Central memory CD8-positive, alpha-beta T cell (primary cell): Measurements from ENCODE around the gene RNF166.
A peak's percentile ranks its signal among the peaks of the same experiment; 100 is the strongest.

ENCODE experiments used
- ATAC-seq: fragments of 150-1000 bp; cut with Tn5 transposase; replicated peaks from 2 replicates; pipeline ENCODE4 v1.10.0; 2022; ENCODE audit warnings: mild to moderate bottlenecking, moderate FRiP score, moderate number of reproducible peaks; ENCODE audit not compliant: poor library complexity, severe bottlenecking; ENCODE audit errors: extremely low read depth
- DNase-seq, 2 donors: peaks; one replicate each; pipeline ENCODE4 v3.0.0; 2021; ENCODE audit warnings: low spot score in 2 of 2
- H3K27ac Mint-ChIP-seq: one replicate; pipeline ENCODE4 v1.8.0; 2022; ENCODE audit warnings: low read depth, mild to moderate bottlenecking, moderate library complexity, mixed read lengths
- H3K27me3 Mint-ChIP-seq: one replicate; pipeline ENCODE4 v1.8.0; 2022; ENCODE audit warnings: mixed read lengths
- H3K36me3 Mint-ChIP-seq: one replicate; pipeline ENCODE4 v1.8.0; 2022; ENCODE audit warnings: mild to moderate bottlenecking, moderate library complexity, mixed read lengths; ENCODE audit not compliant: insufficient read depth
- H3K4me1 Mint-ChIP-seq: one replicate; pipeline ENCODE4 v1.8.0; 2022; ENCODE audit warnings: mixed read lengths
- H3K4me3 Mint-ChIP-seq: one replicate; pipeline ENCODE4 v1.8.0; 2022; ENCODE audit warnings: mild to moderate bottlenecking, moderate library complexity, mixed read lengths
- H3K9me3 Mint-ChIP-seq: one replicate; pipeline ENCODE4 v1.8.0; 2022; ENCODE audit warnings: mixed read lengths

RNF166 gene

GRCh38 chr16:88705076-88705684 is 1.0 kb downstream of the RNF166 start:
- peak overlapping the region; percentile 96 for H3K27ac Mint-ChIP-seq
- no peaks in the 10 kb centered on the region for H3K27me3 Mint-ChIP-seq
- no peaks in the 10 kb centered on the region for H3K9me3 Mint-ChIP-seq
- DNase-seq (no peak), ATAC-seq (no peak)
- peak overlapping the region; percentile 94 for H3K4me3 Mint-ChIP-seq
- peaks cover 31% of the 10 kb centered on the region for H3K36me3 Mint-ChIP-seq
- H3K4me1 Mint-ChIP-seq = peaks cover 36% of the 10 kb centered on the region

GRCh38 chr16:88703486-88704309 is 2.5 kb downstream of the RNF166 start:
- peaks cover 35% of the 10 kb centered on the region for H3K36me3 Mint-ChIP-seq
- H3K4me1 Mint-ChIP-seq = peaks cover 42% of the 10 kb centered on the region
- peak overlapping the region; percentile 94 for H3K4me3 Mint-ChIP-seq
- ATAC-seq (peak; percentile 11), DNase-seq (peak; percentile 47 to 57)
- H3K27ac Mint-ChIP-seq = peak overlapping the region; percentile 96
- H3K27me3 Mint-ChIP-seq = no peaks in the 10 kb centered on the region
- no peaks in the 10 kb centered on the region for H3K9me3 Mint-ChIP-seq

- Mint-ChIP-seq H3K36me3 (peaks cover 42% of the 10 kb centered on the region), H3K4me3 (peak overlapping the region; percentile 94), H3K9me3 (no peaks in the 10 kb centered on the region), H3K27me3 (no peaks in the 10 kb centered on the region), H3K4me1 (peaks cover 41% of the 10 kb centered on the region), H3K27ac (peak overlapping the region; percentile 96)
- no peak for DNase-seq
- no peak for ATAC-seq
Observed at GRCh38 chr16:88702371-88703210, 3.6 kb downstream of the RNF166 start.

- Mint-ChIP-seq H3K9me3 (no peaks in the 10 kb centered on the region), H3K27me3 (no peaks in the 10 kb centered on the region), H3K4me1 (peaks cover 33% of the 10 kb centered on the region), H3K27ac (peak overlapping the region; percentile 96), H3K36me3 (peaks cover 43% of the 10 kb centered on the region), H3K4me3 (peak overlapping the region; percentile 94)
- DNase-seq = no peak
- no peak for ATAC-seq
Observed at GRCh38 chr16:88701581-88702370, 4.4 kb downstream of the RNF166 start.

- H3K36me3 Mint-ChIP-seq = peaks cover 43% of the 10 kb centered on the region
- H3K4me1 Mint-ChIP-seq = peaks cover 33% of the 10 kb centered on the region
- H3K4me3 Mint-ChIP-seq = peak overlapping the region; percentile 94
- H3K27ac Mint-ChIP-seq = peak overlapping the region; percentile 96
- ATAC-seq = peak; percentile 78
- no peaks in the 10 kb centered on the region for H3K9me3 Mint-ChIP-seq
- peak; percentile 83 to 94 for DNase-seq
- H3K27me3 Mint-ChIP-seq = no peaks in the 10 kb centered on the region
Observed at GRCh38 chr16:88700636-88701482, 5.3 kb downstream of the RNF166 start.

- H3K9me3 Mint-ChIP-seq = no peaks in the 10 kb centered on the region
- no peak for ATAC-seq
- peak overlapping the region; percentile 96 for H3K27ac Mint-ChIP-seq
- peaks cover 44% of the 10 kb centered on the region for H3K36me3 Mint-ChIP-seq
- H3K4me1 Mint-ChIP-seq = peaks cover 30% of the 10 kb centered on the region
- no peak for DNase-seq
- H3K4me3 Mint-ChIP-seq = peak overlapping the region; percentile 94
- no peaks in the 10 kb centered on the region for H3K27me3 Mint-ChIP-seq
Observed at GRCh38 chr16:88700322-88700635, 5.9 kb downstream of the RNF166 start.

GRCh38 chr16:88699180-88699579 is 7.0 kb downstream of the RNF166 start:
- H3K27me3 Mint-ChIP-seq = no peaks in the 10 kb centered on the region
- ATAC-seq (no peak), DNase-seq (no peak)
- peak overlapping the region; percentile 94 for H3K4me3 Mint-ChIP-seq
- H3K36me3 Mint-ChIP-seq = peaks cover 43% of the 10 kb centered on the region
- peak overlapping the region; percentile 61 for H3K27ac Mint-ChIP-seq
- no peaks in the 10 kb centered on the region for H3K9me3 Mint-ChIP-seq
- peaks cover 23% of the 10 kb centered on the region for H3K4me1 Mint-ChIP-seq

- DNase-seq = no peak
- H3K36me3 Mint-ChIP-seq = peaks cover 39% of the 10 kb centered on the region
- H3K27me3 Mint-ChIP-seq = no peaks in the 10 kb centered on the region
- H3K27ac Mint-ChIP-seq = no peak overlapping the region
- H3K4me1 Mint-ChIP-seq = peaks cover 18% of the 10 kb centered on the region
- H3K9me3 Mint-ChIP-seq = no peaks in the 10 kb centered on the region
- ATAC-seq = no peak
- H3K4me3 Mint-ChIP-seq = no peak overlapping the region
Observed at GRCh38 chr16:88698646-88699045, 7.6 kb downstream of the RNF166 start.

- Mint-ChIP-seq H3K4me3 (no peak overlapping the region), H3K27ac (peak overlapping the region; percentile 70), H3K4me1 (peaks cover 11% of the 10 kb centered on the region), H3K36me3 (peaks cover 39% of the 10 kb centered on the region), H3K9me3 (no peaks in the 10 kb centered on the region), H3K27me3 (no peaks in the 10 kb centered on the region)
- no peak for ATAC-seq
- no peak for DNase-seq
Observed at GRCh38 chr16:88697831-88698615, 8.2 kb downstream of the RNF166 start.

- no peak for DNase-seq
- Mint-ChIP-seq H3K4me3 (no peak overlapping the region), H3K27me3 (no peaks in the 10 kb centered on the region), H3K27ac (peak overlapping the region; percentile 70), H3K4me1 (peaks cover 13% of the 10 kb centered on the region), H3K9me3 (no peaks in the 10 kb centered on the region), H3K36me3 (peaks cover 39% of the 10 kb centered on the region)
- ATAC-seq = no peak
Observed at GRCh38 chr16:88697116-88697830, 8.9 kb downstream of the RNF166 start.
